Activated naive CD4-positive, alpha-beta T cell (primary cell): ENCODE data around the gene ARHGEF28.

ENCODE experiments used
- DNase-seq, 4 experiments: peaks; one replicate each; lab custom pipeline; 2025; lab: John Stamatoyannopoulos, UW

ARHGEF28 gene

DNA sequence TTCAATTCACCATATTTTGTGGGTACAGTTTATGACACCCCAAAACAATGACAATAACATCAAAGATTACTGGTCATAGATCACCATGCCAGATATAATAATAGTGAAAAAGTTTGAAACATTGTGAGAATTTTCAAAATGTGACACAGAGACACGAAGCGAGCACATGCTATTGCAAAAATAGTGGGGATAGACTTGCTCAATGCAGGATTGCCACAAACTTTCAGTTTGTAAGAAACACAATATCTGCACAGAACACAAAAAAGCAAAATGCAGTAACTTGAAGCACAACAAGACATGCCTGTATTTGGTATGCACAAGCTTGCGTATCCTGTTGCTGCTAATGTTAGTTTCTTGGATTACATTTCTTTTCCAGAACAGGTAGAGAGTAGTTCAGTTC is 35.8 kb downstream of the ARHGEF28 start:
- no peak for DNase-seq

- no peak for DNase-seq
Observed at GRCh38 chr5:73663161-73663859, 37.3 kb downstream of the ARHGEF28 start.

DNA sequence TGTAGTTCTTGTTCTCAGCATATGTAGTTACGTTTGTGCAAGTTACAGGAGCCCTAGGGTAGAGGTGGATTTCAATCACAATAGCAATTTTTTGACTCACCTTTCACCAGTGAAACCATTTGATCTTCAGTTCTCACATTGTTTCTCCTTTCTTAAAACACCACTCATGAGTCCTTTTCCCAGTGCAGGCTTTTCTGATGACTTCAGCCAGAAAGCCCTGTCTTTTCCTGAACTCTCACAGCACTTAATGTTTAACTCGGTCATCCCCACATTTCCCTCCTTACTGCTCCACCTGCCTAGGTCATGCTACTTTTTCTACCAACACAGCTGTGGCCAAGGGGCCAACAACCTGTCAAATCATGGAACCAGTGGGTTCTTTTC is 37.9 kb downstream of the ARHGEF28 start:
- DNase-seq: no peak

DNA sequence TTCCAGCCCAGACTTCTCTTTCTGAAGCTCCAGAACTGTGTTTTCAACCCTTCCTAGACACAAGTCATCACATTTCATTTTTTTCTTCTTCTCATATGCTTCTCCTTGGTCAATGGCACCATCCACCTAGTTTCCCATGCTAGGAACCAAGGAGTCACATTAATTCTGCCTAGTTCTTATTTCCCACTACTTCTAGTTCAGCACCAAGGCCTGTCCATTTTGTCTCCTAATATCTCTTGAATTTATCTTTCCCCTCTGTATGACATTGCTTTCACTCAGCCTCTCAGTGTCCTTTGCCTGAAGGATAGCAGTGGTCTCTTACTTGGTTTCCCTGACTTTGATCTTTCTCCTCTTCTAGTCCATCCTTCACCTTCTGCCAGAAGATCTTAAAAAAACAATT is 38.8 kb downstream of the ARHGEF28 start:
- no peak for DNase-seq

- DNase-seq: no peak
Observed at GRCh38 chr5:73666891-73667290, 40.9 kb downstream of the ARHGEF28 start.

GRCh38 chr5:73668017-73668416 is 42.0 kb downstream of the ARHGEF28 start:
- DNase-seq: no peak

GRCh38 chr5:73668486-73669111 is 42.6 kb downstream of the ARHGEF28 start:
- DNase-seq: no peak

DNA sequence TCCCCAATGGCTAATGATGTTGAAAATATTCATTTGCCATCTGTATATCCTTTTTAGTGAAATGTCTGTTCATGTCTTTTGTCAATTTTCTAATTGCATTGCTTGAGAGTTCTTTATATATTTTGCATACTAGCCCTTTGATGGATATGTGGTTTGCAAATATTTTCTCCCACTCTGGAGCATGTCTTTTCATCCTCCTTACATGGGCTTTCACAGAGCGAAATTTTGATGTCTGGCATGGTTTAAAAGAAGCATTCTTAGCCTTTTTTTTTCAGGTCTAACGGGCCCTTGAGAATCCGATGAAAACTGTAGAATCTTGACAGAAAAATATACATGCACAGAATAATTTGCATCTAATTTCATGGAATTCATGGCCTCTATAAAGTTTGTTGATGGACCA is 44.7 kb downstream of the ARHGEF28 start:
- no peak for DNase-seq

- DNase-seq: no peak
Observed at GRCh38 chr5:73672132-73672531, 46.1 kb downstream of the ARHGEF28 start.

GRCh38 chr5:73673161-73673591 is 47.2 kb downstream of the ARHGEF28 start:
- no peak for DNase-seq

- no peak for DNase-seq
Observed at GRCh38 chr5:73674669-73675004, 48.6 kb downstream of the ARHGEF28 start.

- no peak for DNase-seq
Observed at GRCh38 chr5:73678322-73678740, 52.3 kb downstream of the ARHGEF28 start.

DNA sequence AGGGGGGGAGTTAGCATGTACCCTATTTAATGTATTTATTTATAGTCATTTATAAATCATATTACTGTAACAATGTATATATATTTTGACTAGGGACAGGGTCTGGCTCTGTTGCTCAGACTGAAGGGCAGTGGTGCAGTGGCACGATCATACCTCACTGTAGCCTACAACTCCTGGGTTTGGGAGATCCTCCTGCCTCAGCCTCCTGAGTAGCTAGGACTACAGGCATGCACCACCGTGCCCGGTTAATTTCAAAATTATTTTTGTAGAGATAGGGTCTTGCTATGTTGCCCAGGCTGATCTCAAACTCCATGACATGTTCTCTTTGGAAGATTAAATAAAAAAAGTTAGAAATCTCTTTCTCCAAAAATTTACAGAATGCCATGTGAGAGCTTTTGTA is 52.8 kb downstream of the ARHGEF28 start:
- DNase-seq: no peak

DNA sequence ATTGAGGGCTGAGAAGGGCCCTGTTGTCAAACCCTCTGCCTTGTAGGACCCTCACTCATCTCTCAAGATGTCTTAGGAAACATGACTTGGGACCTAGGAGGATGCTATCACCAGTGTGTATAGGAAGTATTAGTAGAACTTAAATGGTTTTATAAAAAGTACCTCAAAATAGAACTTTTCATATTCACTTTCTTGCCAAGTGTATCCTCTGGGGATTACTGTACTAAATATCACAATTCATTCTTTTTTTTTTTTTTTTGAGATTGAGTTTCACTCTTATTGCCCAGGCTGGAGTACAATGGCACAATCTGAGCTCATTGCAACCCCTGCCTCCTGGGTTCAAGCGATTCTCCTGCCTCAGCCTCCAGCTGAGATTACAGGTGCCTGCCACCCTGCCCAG is 56.2 kb downstream of the ARHGEF28 start:
- no peak for DNase-seq

- no peak for DNase-seq
Observed at GRCh38 chr5:73684691-73685090, 58.7 kb downstream of the ARHGEF28 start.

DNA sequence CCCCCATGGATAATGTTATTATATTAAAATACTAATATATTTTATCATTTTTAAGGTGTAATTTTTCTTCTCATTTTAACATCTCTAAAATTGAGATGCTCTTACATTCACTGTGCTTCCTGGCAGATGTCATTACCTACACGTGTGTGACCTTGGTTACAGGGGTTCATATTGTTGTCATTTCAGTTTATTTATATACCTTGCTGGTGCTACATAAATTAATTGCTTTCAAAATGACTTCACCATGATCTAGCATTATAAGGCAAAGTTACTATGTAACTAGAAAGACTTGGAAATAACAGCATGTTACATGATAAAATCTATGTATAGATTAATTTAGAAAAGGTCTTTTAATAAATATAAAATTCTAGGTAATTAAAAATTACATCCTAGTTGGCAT is 60.9 kb downstream of the ARHGEF28 start:
- no peak for DNase-seq

- no peak for DNase-seq
Observed at GRCh38 chr5:73687357-73687756, 61.4 kb downstream of the ARHGEF28 start.

GRCh38 chr5:73690015-73690414 is 64.0 kb downstream of the ARHGEF28 start:
- no peak for DNase-seq

- DNase-seq: no peak
Observed at GRCh38 chr5:73691302-73692080, 65.5 kb downstream of the ARHGEF28 start.

GRCh38 chr5:73692166-73692640 is 66.2 kb downstream of the ARHGEF28 start:
- DNase-seq: no peak

- no peak for DNase-seq
Observed at GRCh38 chr5:73692981-73693380, 67.0 kb downstream of the ARHGEF28 start.

DNA sequence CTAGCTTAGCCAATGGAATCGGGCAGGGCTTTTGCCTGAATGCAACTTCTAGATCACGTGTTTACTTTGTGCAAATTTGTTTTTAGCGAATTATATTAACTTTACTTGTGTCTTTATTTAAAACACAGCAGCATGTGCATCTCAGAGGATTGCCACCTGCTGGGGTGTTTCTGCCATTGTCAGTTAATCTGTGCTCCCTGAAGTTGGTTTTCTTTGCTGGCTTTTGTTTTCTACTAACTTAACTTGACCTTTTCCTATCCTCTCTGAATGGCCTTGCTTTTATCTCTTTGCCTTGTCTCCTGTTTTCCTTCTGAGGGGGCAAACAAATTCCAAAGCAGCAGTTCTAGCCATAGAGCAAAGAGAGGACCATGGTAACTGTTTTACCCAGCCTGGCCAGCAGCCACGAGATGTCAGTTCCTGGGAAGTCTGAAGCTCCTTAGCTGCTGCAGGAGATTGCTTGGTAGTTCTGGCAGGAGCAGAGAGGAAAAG is 67.6 kb downstream of the ARHGEF28 start:
- DNase-seq: no peak

GRCh38 chr5:73694089-73694488 is 68.1 kb downstream of the ARHGEF28 start:
- no peak for DNase-seq
